Endodermal cell (in vitro differentiated cells): ENCODE data around the gene SLC37A3. TPM values are rescaled to one million over a fixed set of nuclear protein-coding genes. Genes with fewer than 3 reads are reported as not detected.
A peak's percentile ranks its signal among the peaks of the same experiment; 100 is the strongest.

ENCODE experiments used
- DNase-seq: peaks from one replicate; pipeline ENCODE4 v3.0.0-alpha.2; 2017
- H3K27ac ChIP-seq: 2 replicates; pipeline ENCODE4 v1.5.1; 2013; ENCODE audit warnings: mild to moderate bottlenecking, low read depth, low read length, moderate library complexity
- H3K27me3 ChIP-seq: 2 replicates; pipeline ENCODE4 v1.6.1; 2013; ENCODE audit warnings: mild to moderate bottlenecking, low read length, moderate library complexity; ENCODE audit not compliant: insufficient read depth, control insufficient read depth, poor library complexity, severe bottlenecking
- H3K36me3 ChIP-seq: 2 replicates; pipeline ENCODE4 v1.7.0; 2013; ENCODE audit warnings: mild to moderate bottlenecking, low read length, moderate library complexity; ENCODE audit not compliant: control insufficient read depth, insufficient read depth
- H3K4me1 ChIP-seq: one replicate; pipeline ENCODE4 v1.7.0; 2013; ENCODE audit warnings: low read length; ENCODE audit not compliant: control insufficient read depth, insufficient read depth
- H3K4me3 ChIP-seq: 2 replicates; pipeline ENCODE4 v1.5.1; 2013; ENCODE audit warnings: mild to moderate bottlenecking, low read length, moderate library complexity
- H3K9ac ChIP-seq: 2 replicates; pipeline ENCODE4 v1.6.1; 2013; ENCODE audit warnings: mild to moderate bottlenecking, low read length, moderate library complexity; ENCODE audit not compliant: poor library complexity, severe bottlenecking; ENCODE audit errors: extremely low read depth
- H3K9me3 ChIP-seq: 2 replicates; pipeline ENCODE4 v1.6.1; 2013; ENCODE audit warnings: mild to moderate bottlenecking, low read length, moderate library complexity; ENCODE audit not compliant: control insufficient read depth
- H3K27ac Mint-ChIP-seq: 2 replicates; pipeline ENCODE4 v1.8.0; 2020; ENCODE audit warnings: mixed read lengths
- H3K27me3 Mint-ChIP-seq: 2 replicates; pipeline ENCODE4 v1.8.0; 2021; ENCODE audit warnings: mild to moderate bottlenecking, mixed read lengths; ENCODE audit not compliant: insufficient read depth
- H3K36me3 Mint-ChIP-seq: 2 replicates; pipeline ENCODE4 v1.8.0; 2020; ENCODE audit warnings: low read depth, mixed read lengths
- H3K4me1 Mint-ChIP-seq: 2 replicates; pipeline ENCODE4 v1.8.0; 2020; ENCODE audit warnings: mixed read lengths
- H3K4me3 Mint-ChIP-seq: 2 replicates; pipeline ENCODE4 v1.8.0; 2020; ENCODE audit warnings: mild to moderate bottlenecking, moderate library complexity, mixed read lengths
- H3K9me3 Mint-ChIP-seq: 2 replicates; pipeline ENCODE4 v1.8.0; 2020; ENCODE audit warnings: mild to moderate bottlenecking, mixed read lengths
- CTCF ChIP-seq: fragments of 200-600 bp; sonication (generic); conservative IDR thresholded peaks from 2 replicates; pipeline ENCODE4 v1.5.0; 2021; ENCODE audit warnings: antibody characterized with exemption, mild to moderate bottlenecking
- WGBS, 2 experiments: methylation state at CpG; one replicate each; pipeline versions ENCODE4 v1.1.5 to v1.1.7; 2013; ENCODE audit warnings: missing lambda C conversion rate in 2 of 2, mixed read lengths in 1 of 2; ENCODE audit not compliant: insufficient coverage in 1 of 2, insufficient read length in 1 of 2; 5-methylcytosine and 5-hydroxymethylcytosine counted together
- total RNA-seq, 2 donors: library from RNA; stranded (reverse); fragmentation: NEBNext Ultra II Directional in 1 of 2; extraction: Animal tissue kit (Norgen Biotek cat#: 25700) in 1 of 2; gene quantifications; 2 replicates in 1 of 2; 3 replicates in 1 of 2; pipeline ENCODE4 v1.2.1, GENCODE V29; 2021

Gene SLC37A3
- total RNA-seq, 2 donors from 2014 or later = 55.4 to 60.5 TPM

DNA sequence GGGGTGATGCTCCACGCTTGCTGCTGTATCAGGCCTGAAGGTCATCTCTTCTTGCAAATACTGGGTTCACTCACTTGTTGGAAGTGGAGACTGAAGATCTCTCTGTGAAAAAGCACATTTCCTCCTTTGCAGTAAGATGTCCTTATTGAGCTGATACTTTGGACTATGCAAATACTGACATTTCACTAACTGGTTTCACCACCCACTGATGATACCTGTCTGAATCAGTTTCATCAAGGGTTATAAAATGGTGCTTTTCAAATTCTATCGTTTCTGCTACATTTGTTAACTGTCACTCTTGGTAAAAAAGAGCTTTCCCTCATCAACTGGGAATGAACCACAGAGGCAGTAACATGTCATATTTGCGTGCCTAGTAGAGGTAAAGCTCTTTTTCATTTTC lies 41.0 kb upstream of the SLC37A3 start:
- Histone ChIP-seq H3K36me3 (peaks cover 3% of the 10 kb centered on the region), H3K27ac (no peak overlapping the region), H3K4me3 (no peak overlapping the region), H3K4me1 (no peaks in the 10 kb centered on the region), H3K9ac (no peak overlapping the region), H3K27me3 (no peaks in the 10 kb centered on the region), H3K9me3 (no peaks in the 10 kb centered on the region)
- DNase-seq = no peak
- Mint-ChIP-seq H3K27me3 (no peaks in the 10 kb centered on the region), H3K27ac (no peak overlapping the region), H3K4me1 (no peaks in the 10 kb centered on the region), H3K9me3 (no peaks in the 10 kb centered on the region), H3K36me3 (peaks cover 14% of the 10 kb centered on the region), H3K4me3 (no peak overlapping the region)
- 96 to 100% methylated on average over 2 to 3 of the region's 3 CpGs for WGBS, 2 experiments
- TF ChIP-seq CTCF = no peak

DNA sequence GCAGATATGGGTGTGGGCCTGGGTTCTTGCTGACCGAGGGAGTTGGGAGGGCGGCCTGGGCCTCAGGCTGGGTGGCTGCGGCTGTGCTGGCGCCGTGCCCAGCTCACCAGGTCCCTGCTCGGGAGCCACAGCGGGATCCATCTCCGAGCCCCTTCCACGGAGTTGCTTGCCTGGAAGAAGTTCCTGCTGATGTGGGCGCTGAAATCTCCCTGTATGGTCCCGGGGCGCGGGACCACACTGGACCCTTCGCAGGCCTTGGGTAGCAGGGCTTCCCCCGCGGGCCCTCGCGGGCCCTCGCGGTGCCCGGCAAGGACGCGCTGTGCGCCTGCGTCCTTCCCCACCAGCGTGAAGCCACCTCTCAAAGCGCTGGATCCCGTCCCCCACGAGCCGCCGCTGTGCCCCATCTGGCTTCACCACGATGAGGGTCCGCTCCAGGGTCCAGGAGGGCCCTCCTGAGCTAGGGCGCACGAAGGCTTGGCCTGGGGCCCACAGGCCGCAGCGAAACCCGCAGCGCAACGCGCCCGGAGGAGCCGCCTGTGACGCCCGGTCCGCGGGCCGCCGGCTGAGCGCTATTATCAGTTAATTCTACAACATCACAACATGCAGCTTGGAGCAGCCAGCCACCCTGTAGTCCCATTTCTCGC lies 37.0 kb upstream of the SLC37A3 start:
- no peak overlapping the region for H3K27ac ChIP-seq
- H3K27me3 Mint-ChIP-seq = no peaks in the 10 kb centered on the region
- H3K27me3 ChIP-seq = no peaks in the 10 kb centered on the region
- no peak overlapping the region for H3K4me3 Mint-ChIP-seq
- WGBS, 2 experiments = 96% methylated on average over 36 to 51 of the region's 51 CpGs
- no peak for TF ChIP-seq CTCF
- peak; percentile 65 for DNase-seq
- peaks cover 4% of the 10 kb centered on the region for H3K36me3 Mint-ChIP-seq
- no peaks in the 10 kb centered on the region for H3K9me3 ChIP-seq
- no peaks in the 10 kb centered on the region for H3K4me1 ChIP-seq
- H3K27ac Mint-ChIP-seq = no peak overlapping the region
- H3K4me1 Mint-ChIP-seq = no peaks in the 10 kb centered on the region
- no peak overlapping the region for H3K9ac ChIP-seq
- peaks cover 3% of the 10 kb centered on the region for H3K9me3 Mint-ChIP-seq
- no peaks in the 10 kb centered on the region for H3K36me3 ChIP-seq
- H3K4me3 ChIP-seq = no peak overlapping the region

DNA sequence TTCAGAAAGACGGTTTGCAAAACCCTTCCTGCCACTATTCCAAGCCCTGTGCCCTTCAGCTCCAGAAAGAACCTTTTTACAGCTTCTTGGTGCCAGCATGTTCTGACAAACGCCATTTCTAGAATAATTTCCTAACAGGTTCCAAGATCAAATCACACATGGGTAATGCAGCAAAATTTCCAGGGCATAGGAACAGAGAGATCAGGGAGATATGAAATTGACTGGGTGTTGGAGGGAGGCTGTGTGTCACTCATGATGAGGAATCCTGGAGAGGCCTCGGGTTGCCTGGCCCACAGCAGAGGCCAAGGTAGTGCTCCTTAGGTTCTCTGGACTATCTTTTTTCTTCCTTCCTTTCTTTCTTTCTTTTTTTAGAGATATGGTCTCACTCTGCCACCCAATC lies 35.1 kb upstream of the SLC37A3 start:
- DNase-seq = no peak
- Histone ChIP-seq H3K27me3 (no peaks in the 10 kb centered on the region), H3K9ac (no peak overlapping the region), H3K4me3 (no peak overlapping the region), H3K4me1 (no peaks in the 10 kb centered on the region), H3K27ac (no peak overlapping the region), H3K36me3 (no peaks in the 10 kb centered on the region), H3K9me3 (no peaks in the 10 kb centered on the region)
- no peak for TF ChIP-seq CTCF
- 89 to 93% methylated on average over 2 to 3 of the region's 3 CpGs for WGBS, 2 experiments
- no peak overlapping the region for H3K4me3 Mint-ChIP-seq
- H3K27ac Mint-ChIP-seq = no peak overlapping the region
- H3K27me3 Mint-ChIP-seq = no peaks in the 10 kb centered on the region
- H3K9me3 Mint-ChIP-seq = peaks cover 7% of the 10 kb centered on the region
- H3K4me1 Mint-ChIP-seq = no peaks in the 10 kb centered on the region
- no peaks in the 10 kb centered on the region for H3K36me3 Mint-ChIP-seq
